PC-3 (cell line): ENCODE measurements around the gene KLF4. TPM values are rescaled to one million over a fixed set of nuclear protein-coding genes. Genes with fewer than 3 reads are reported as not detected.

Experiments used
- ATAC-seq: fragments of 200-7000 bp; cut with Tn5 transposase; 2 replicates; pipeline ENCODE4 v1.9.1; 2020; ENCODE audit warnings: mild to moderate bottlenecking, moderate library complexity
- BruUV-seq: library from RNA; stranded (reverse); fragments of 400-500 nt; replicated peaks from 2 replicates; lab custom pipeline; 2021; lab: Mats Ljungman, UMichigan
- CTCF ChIA-PET: fragments of 300-600 bp; sonication (Branson Sonifier 250); formaldehyde crosslinking; loops from one replicate; lab custom pipeline; 2022; ENCODE audit warnings: antibody characterized with exemption; lab: Charles Lee
- POLR2A ChIA-PET: fragments of 300-600 bp; sonication (Branson Sonifier 250); formaldehyde crosslinking; loops from one replicate; lab custom pipeline; 2022; ENCODE audit warnings: antibody characterized with exemption; ENCODE audit not compliant: unreplicated experiment; lab: Charles Lee
- DNase-seq: peaks from one replicate; pipeline ENCODE4 v3.0.0-alpha.2; 2015
- H2AFZ ChIP-seq: fragments of 300-600 bp; sonication (generic); 2 replicates; pipeline ENCODE4 v1.6.0; 2016; ENCODE audit warnings: antibody characterized with exemption, low read length
- H3F3A ChIP-seq: fragments of 300-600 bp; sonication (generic); one replicate; pipeline ENCODE4 v1.6.0; 2017; ENCODE audit warnings: antibody characterized with exemption, low read length, control low read depth, mild to moderate bottlenecking; ENCODE audit not compliant: unreplicated experiment
- H3K27ac ChIP-seq: fragments of 300-600 bp; sonication (generic); 2 replicates; pipeline ENCODE4 v1.5.1; 2016; ENCODE audit warnings: mild to moderate bottlenecking, low read length
- H3K27me3 ChIP-seq: fragments of 300-600 bp; sonication (generic); 2 replicates; pipeline ENCODE4 v1.6.1; 2016; ENCODE audit warnings: low read length, mixed read lengths
- H3K36me3 ChIP-seq: fragments of 300-600 bp; sonication (generic); 2 replicates; pipeline ENCODE4 v1.6.1; 2016; ENCODE audit warnings: low read depth, mixed run types, low read length, mixed read lengths
- H3K4me1 ChIP-seq: fragments of 300-600 bp; sonication (generic); 2 replicates; pipeline ENCODE4 v1.5.1; 2016; ENCODE audit warnings: low read length; ENCODE audit not compliant: insufficient read depth
- H3K4me2 ChIP-seq: fragments of 300-600 bp; sonication (generic); 2 replicates; pipeline ENCODE4 v1.6.0; 2016; ENCODE audit warnings: low read length
- H3K4me3 ChIP-seq: fragments of 300-600 bp; sonication (generic); 2 replicates; pipeline ENCODE4 v1.5.1; 2016; ENCODE audit warnings: mild to moderate bottlenecking, low read length, mixed read lengths
- H3K79me2 ChIP-seq: fragments of 300-600 bp; sonication (generic); 2 replicates; pipeline ENCODE4 v1.6.1; 2017; ENCODE audit warnings: low read length, mixed read lengths
- H3K9ac ChIP-seq: fragments of 300-600 bp; sonication (generic); 2 replicates; pipeline ENCODE4 v1.6.0; 2016; ENCODE audit warnings: mild to moderate bottlenecking, low read length
- H3K9me2 ChIP-seq: fragments of 300-600 bp; sonication (generic); replicated peaks from 2 replicates; pipeline ENCODE4 v1.6.1; 2016; ENCODE audit warnings: mixed run types, low read length, mixed read lengths
- H3K9me3 ChIP-seq: fragments of 300-600 bp; sonication (generic); 2 replicates; pipeline ENCODE4 v1.6.1; 2016; ENCODE audit warnings: low read length, mixed read lengths
- H4K20me1 ChIP-seq: fragments of 300-600 bp; sonication (generic); 2 replicates; pipeline ENCODE4 v1.6.1; 2016; ENCODE audit warnings: low read length, mixed read lengths
- CTCF ChIP-seq: fragments of 300-600 bp; sonication (generic); conservative IDR thresholded peaks from 2 replicates; pipeline ENCODE4 v1.5.1; 2017; ENCODE audit warnings: antibody characterized with exemption, low read depth, mild to moderate bottlenecking, low read length
- EZH2 ChIP-seq: fragments of 300-600 bp; sonication (generic); IDR thresholded peaks from one replicate; pipeline ENCODE4 v1.6.1; 2017; ENCODE audit warnings: antibody characterized with exemption, mild to moderate bottlenecking, low read length; ENCODE audit not compliant: unreplicated experiment
- EZH2phosphoT487 ChIP-seq: fragments of 300-600 bp; sonication (generic); IDR thresholded peaks from 2 replicates; pipeline ENCODE4 v1.6.1; 2018; ENCODE audit warnings: mild to moderate bottlenecking, antibody characterized with exemption, low read length, borderline replicate concordance
- intact Hi-C: fragments of 100-400 bp; cut with micrococcal nuclease; formaldehyde crosslinking; loops from 2 replicates; pipeline ENCODE4 v1.9.0; 2023
- total RNA-seq: library from RNA; depleted of rRNA; stranded (reverse); fragments of >200 nt; gene quantifications from 2 replicates; pipeline ENCODE4 v1.2.3, GENCODE V29; 2014

KLF4 gene
- total RNA-seq, 1 experiment from 2014 or later: 55.1 TPM

DNA sequence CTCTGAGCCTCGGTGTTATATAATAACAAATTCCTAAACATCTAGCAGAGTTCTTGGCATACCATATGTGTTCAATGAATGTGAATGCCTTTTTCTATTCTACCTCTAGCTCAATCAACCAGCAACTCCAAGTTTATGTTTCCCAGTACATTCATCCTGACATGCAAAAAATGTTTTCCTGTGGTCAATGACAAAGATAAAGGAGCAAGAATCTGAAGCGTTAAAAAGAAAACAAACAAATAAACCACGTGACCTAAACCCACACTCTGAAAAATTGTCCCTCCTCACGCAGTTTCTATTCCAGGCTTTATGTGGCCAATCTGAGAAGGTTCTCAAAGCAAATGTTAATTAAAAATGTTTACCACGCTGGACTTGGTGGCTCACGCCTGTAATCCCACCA lies 18.0 kb downstream of the KLF4 start:
- ATAC-seq (no peak), DNase-seq (no peak)
- Histone ChIP-seq H3K9me3 (no peaks in the 10 kb centered on the region), H4K20me1 (no peaks in the 10 kb centered on the region), H3K27ac (no peak overlapping the region), H3K4me1 (no peaks in the 10 kb centered on the region), H3K27me3 (no peaks in the 10 kb centered on the region), H3F3A (no peaks in the 10 kb centered on the region), H2AFZ (no peak overlapping the region), H3K4me2 (no peak overlapping the region), H3K9ac (no peak overlapping the region), H3K36me3 (no peaks in the 10 kb centered on the region), H3K79me2 (no peaks in the 10 kb centered on the region), H3K9me2 (no peaks in the 10 kb centered on the region), H3K4me3 (no peak overlapping the region)
- intact Hi-C loops: no loop called here
- ChIA-PET POLR2A (no interaction called here), CTCF (no interaction called here)
- no peak for TF ChIP-seq EZH2
- no TSS peak for BruUV-seq

DNA sequence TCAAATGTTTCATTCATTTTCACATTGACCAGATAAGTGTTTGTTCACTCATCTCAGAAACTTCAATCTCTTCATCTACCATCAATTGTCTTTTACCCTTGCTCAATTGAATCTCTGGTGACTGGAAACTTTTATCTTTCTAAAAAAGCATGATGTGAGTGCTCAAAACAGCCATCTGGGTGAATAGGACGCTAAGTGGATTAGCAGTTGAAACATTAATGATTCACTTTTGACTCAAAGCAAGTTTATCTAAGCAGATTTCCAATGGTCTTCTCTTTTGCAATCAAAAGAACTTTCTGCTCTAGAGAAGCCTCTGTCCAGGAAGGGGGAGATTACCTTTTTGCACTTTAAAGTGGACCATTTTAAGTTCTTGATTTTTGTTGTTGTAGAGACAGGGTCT lies 22.2 kb downstream of the KLF4 start:
- BruUV-seq: no TSS peak
- no peak overlapping the region for H3K4me2 ChIP-seq
- H3K4me3 ChIP-seq: no peak overlapping the region
- ChIA-PET CTCF (no interaction called here), POLR2A (no interaction called here)
- no peak for DNase-seq
- intact Hi-C loops: loop anchor here (5.0 kb wide), 1 partner anchor 805 kb away; no protein-coding TSS in a partner anchor
- no peak for TF ChIP-seq EZH2phosphoT487
- no peak for TF ChIP-seq CTCF
- TF ChIP-seq EZH2: no peak
- no peaks in the 10 kb centered on the region for H3K79me2 ChIP-seq
- no peaks in the 10 kb centered on the region for H3F3A ChIP-seq
- H2AFZ ChIP-seq: no peak overlapping the region
- no peaks in the 10 kb centered on the region for H4K20me1 ChIP-seq
- H3K36me3 ChIP-seq: no peaks in the 10 kb centered on the region
- H3K9me3 ChIP-seq: no peaks in the 10 kb centered on the region
- no peak overlapping the region for H3K27ac ChIP-seq
- H3K9ac ChIP-seq: no peak overlapping the region
- no peaks in the 10 kb centered on the region for H3K9me2 ChIP-seq
- 0 out of 2 replicates have a peak, but pooled peaks cover 4% of the 10 kb centered on the region for H3K4me1 ChIP-seq
- no peaks in the 10 kb centered on the region for H3K27me3 ChIP-seq
- no peak for ATAC-seq

DNA sequence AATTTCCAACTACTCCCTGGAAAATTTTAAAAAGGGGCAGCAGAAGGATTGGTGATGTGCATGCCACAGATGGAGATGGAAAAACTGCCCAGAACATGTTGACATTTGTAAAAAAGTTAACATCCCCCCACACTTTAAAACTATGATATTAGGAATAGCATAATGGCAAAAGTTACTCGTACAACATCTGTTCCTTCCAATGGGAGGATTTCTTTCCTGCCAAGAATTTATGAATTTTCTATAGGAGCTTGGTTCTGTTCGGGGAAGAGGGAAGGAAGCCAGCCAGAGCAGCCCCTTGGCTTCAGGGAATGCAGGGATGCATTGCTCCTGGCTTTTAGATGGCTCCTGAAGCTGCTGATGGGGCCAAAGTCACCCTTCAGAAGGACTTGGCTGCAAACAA lies 22.7 kb downstream of the KLF4 start:
- H3K9me3 ChIP-seq: no peaks in the 10 kb centered on the region
- ChIA-PET POLR2A (no interaction called here), CTCF (no interaction called here)
- no peak for ATAC-seq
- no peak overlapping the region for H3K9ac ChIP-seq
- no peak overlapping the region for H3K27ac ChIP-seq
- H2AFZ ChIP-seq: no peak overlapping the region
- TF ChIP-seq EZH2 (no peak), EZH2phosphoT487 (no peak), CTCF (no peak)
- no peaks in the 10 kb centered on the region for H4K20me1 ChIP-seq
- no peak overlapping the region for H3K4me2 ChIP-seq
- H3K79me2 ChIP-seq: no peaks in the 10 kb centered on the region
- no peaks in the 10 kb centered on the region for H3K36me3 ChIP-seq
- DNase-seq: no peak
- H3K4me1 ChIP-seq: 0 out of 2 replicates have a peak, but pooled peaks cover 4% of the 10 kb centered on the region
- no peaks in the 10 kb centered on the region for H3K9me2 ChIP-seq
- H3F3A ChIP-seq: no peaks in the 10 kb centered on the region
- no TSS peak for BruUV-seq
- no peak overlapping the region for H3K4me3 ChIP-seq
- no peaks in the 10 kb centered on the region for H3K27me3 ChIP-seq
- intact Hi-C loops: loop anchor here (5.0 kb wide), 1 partner anchor 805 kb away; no protein-coding TSS in a partner anchor
